GM21529 (cell line): Measurements from ENCODE around the gene MTMR6.

ENCODE experiments used
- ATAC-seq: cut with Tn5 transposase; IDR thresholded peaks from one replicate; pipeline ENCODE4 v1.9.1; 2021; ENCODE audit not compliant: unreplicated experiment

MTMR6 gene

GRCh38 chr13:25218019-25218418 is 69.3 kb downstream of the MTMR6 start:
- ATAC-seq = no peak

GRCh38 chr13:25217023-25217885 is 70.0 kb downstream of the MTMR6 start:
- no peak for ATAC-seq

- ATAC-seq = no peak
Measured at GRCh38 chr13:25215253-25215575, 72.1 kb downstream of the MTMR6 start.

GRCh38 chr13:25214491-25215252 is 72.6 kb downstream of the MTMR6 start:
- no peak for ATAC-seq

GRCh38 chr13:25213715-25214114 is 73.6 kb downstream of the MTMR6 start:
- no peak for ATAC-seq

- ATAC-seq = no peak
Measured at GRCh38 chr13:25210842-25211569, 76.3 kb downstream of the MTMR6 start.

GRCh38 chr13:25207291-25207810 is 79.9 kb downstream of the MTMR6 start:
- ATAC-seq = no peak

GRCh38 chr13:25204863-25205262 is 82.4 kb downstream of the MTMR6 start:
- no peak for ATAC-seq

GRCh38 chr13:25203127-25203740 is 84.1 kb downstream of the MTMR6 start:
- no peak for ATAC-seq

GRCh38 chr13:25200783-25201182 is 86.5 kb downstream of the MTMR6 start:
- no peak for ATAC-seq

GRCh38 chr13:25198647-25199046 is 88.6 kb downstream of the MTMR6 start:
- ATAC-seq = no peak

- ATAC-seq = no peak
Measured at GRCh38 chr13:25196971-25197370, 90.3 kb downstream of the MTMR6 start.
